ENCODE data around the gene RAD51B.

RAD51B gene

DNA sequence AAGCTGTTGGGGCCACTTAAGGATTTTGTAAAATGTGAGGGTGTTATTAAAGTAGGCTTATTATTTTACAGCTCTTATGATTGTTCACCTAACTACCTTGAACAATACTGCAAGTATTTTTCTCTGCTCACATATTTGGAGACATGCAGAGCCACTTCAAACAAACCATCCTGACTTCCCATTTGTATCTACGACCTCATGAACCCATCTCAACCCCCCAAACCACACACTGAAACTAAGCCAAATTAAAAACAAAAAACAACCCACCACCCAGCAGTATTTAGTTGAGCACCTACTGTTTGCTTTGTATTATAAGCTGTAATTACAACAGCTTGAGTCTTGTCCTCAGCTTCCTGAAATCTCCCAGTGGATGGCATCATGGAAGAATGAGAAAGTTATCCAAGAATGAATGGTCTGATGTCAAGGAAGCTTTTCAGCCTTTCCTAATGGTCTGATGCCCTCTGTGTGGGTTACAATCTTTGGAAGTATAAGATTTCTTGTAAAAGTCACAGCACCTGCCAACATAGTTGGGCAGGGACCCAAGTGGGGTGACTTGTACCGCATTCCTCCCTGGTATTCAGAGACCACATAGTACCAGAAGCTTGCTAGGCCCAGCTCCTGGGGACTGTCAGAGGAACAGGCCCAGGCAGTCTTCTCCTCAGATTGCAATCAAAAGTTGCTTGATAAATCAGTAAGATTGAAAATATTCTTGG, 556.6 kb downstream of the RAD51B start:
- no peak for DNase-seq

- no peak for DNase-seq
Observed at GRCh38 chr14:68377006-68377405, 557.4 kb downstream of the RAD51B start.

DNA sequence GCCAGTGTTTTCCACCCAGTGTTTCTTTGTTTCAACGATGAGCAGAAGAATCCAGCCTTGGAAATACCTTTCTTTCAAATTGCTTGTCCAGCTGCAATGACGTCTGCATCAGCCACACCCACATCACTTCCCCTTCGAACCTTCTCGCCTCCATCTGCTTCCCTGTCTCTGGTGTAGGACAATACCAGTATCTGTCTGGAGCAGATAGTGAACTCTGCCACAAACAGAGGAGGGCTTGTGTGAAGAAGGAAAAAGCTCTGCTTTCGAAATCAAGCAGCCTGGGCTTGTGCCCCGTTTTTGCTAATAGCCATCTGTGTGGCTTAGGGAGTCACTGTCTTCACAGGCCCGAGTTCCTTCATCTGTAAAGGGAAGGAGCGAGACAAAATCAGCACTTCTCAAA, 557.9 kb downstream of the RAD51B start:
- DNase-seq, result no peak

GRCh38 chr14:68379510-68380328, 560.1 kb downstream of the RAD51B start:
- DNase-seq, result no peak

GRCh38 chr14:68380329-68380741, 560.8 kb downstream of the RAD51B start:
- no peak for DNase-seq

DNA sequence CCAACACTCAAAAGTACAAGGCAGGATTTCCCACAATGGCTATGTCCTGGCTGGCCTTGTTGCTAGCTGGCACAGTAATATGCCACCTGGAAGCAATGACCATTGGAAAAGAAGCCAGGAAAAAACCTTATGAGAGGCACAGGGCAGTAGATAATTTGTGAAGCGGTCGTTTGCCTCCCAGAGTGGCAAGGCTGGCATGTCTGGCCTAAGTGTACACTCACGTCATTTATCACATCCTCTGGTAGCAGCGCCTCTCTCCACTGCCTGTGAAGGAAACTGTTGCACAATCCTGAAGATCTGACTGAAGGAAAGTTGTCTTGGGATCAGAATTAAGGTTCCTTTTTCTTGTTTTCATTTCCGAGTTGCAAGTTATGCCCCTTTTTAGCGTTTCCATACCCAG, 564.8 kb downstream of the RAD51B start:
- DNase-seq, result no peak

DNA sequence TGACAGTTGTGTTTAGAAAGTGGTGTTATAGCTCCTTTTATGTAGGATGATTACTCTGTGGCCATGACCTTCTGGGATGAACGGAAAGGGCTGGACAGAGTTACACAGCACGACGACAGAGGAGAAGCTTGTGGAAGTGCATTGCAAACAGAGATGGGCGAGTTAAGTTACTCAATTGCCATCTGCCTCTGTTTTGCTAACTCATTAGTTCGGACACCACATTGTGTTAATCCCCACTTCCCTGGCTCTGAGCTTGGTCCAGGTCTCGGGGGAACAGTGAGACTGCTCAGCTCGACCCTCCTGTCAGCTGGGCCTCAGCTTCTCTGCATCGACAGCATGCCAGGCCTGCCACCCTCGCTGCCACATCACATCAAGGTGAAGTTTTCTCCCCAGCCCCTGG, 565.3 kb downstream of the RAD51B start:
- no peak for DNase-seq

DNA sequence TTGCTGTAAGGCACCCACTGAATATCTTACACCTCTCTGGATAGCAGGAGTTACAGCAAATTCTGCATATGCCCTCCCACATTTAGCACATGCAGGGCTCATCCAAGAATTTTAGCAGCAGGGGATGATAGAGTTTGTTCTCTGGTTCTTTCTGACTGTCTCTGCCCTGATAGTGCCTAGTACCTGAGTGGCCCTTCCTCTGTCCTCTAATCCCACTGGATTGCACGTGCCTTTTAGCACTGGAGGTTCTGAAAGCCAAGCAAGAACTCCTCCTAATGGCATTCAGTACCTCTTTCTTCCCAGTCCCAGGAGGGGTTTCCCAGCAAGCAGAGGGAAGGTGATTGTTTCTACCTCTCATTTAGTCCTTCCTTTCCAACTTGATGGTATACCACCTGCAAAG, 566.9 kb downstream of the RAD51B start:
- DNase-seq, result no peak

- DNase-seq, result peak; percentile 31
Observed at GRCh38 chr14:68386950-68387779, 567.6 kb downstream of the RAD51B start.

- no peak for DNase-seq
Observed at GRCh38 chr14:68389943-68390342, 570.4 kb downstream of the RAD51B start.

- no peak for DNase-seq
Observed at GRCh38 chr14:68390741-68391140, 571.2 kb downstream of the RAD51B start.

DNA sequence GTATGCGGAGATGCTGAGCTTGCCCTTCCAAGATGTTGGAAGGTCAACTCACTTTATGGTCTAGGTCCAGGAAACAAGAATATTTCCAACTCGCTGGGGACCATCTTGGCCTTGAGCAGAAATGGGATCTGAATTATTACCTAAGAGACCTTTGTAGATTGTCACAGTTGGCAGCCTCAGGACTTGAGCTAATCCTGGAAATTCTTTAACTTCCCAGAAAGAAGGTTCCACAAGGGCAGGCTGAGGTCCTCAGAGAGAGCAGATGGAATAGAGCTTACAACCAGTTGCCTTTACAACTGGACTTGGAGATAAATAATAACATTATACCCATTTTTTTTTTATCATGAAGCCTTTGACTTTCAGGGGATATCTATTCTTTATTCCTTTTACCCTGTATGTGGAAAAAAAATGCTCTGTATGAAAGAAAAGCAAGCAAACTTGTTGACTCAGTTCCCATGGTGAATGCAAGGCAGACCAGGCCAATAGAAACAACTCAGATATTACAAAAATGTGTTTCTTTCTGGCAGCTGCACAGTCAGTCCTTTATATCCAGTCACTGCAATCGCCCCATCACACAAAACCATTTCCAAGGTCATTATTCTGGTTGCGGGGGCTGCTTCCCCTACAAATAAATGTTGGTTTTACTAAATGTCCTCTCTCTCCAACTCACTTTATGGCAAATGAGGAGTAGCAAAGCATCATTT, 571.9 kb downstream of the RAD51B start:
- no peak for DNase-seq

DNA sequence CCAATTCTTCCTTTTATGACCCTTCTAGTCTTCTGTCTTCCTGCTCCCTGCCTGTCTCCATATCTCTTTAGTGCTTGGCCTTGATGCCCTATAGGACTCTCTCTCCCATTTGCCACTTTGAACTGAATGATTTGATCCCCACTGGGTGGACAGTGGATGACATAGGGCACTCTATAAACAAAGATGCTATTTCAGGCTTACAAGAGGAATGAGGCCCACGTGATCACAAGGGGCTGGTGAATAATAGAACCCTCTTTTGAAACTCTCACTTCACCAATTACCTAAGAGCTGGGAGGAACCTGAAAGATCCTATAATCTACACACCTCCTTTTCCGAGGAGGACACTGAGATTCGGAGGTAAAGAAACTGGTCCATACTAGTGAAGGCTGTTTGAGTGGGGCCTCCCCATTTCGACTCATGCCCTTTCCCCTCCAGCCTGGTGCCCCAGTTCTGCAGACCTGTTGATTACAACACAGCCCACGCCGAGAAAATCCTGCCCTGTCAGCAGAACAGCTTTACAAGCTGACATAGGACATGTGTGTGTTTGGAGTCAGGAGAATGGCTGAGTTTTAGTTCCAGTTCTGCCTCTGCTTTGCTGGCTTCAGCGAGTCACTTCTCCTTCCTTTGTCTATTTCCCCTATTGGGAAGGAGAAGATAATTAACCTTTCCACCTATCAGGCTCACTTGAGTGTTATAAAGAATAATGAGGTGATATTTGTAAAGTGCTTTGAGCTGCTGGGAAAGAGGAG, 573.0 kb downstream of the RAD51B start:
- DNase-seq, result no peak

DNA sequence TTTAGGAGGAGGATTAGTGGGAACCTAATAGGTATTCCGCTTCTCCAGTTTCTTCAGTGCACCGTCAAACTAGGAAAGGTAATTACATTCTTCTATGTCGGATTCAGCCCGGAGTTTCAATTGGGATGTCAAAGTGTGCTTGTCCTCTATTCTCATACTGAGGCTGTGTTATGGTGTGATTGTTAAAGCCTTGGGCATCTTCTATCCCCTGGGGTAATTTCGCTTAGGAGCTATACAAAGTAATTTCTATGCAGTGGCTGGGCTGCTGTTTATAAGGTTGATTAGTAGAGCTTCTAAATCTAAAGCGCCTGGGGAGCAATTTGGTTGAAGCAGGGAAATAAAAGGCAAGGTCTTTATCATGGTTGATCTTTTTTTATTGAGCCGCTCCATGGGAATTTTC, 573.7 kb downstream of the RAD51B start:
- no peak for DNase-seq

GRCh38 chr14:68394118-68394763, 574.7 kb downstream of the RAD51B start:
- DNase-seq, result no peak

DNA sequence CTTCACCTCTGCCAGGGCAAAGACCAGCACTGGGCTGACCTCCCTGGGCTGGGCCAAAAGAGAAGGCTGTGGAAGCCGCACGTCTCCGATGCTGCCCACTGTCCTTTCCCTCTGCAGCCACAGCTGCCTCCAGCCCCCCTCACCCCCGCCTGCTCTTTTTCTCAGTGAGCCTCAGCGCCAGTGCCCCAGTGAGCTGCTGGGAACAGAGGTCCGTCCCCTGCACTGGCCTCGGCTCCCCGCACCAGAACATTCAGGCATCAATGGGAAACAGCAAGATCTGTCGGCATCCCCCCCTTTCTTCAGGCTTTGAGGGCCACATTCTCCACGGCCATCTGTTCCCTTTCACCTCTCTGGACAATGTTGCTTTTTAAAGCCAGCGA, 575.2 kb downstream of the RAD51B start:
- DNase-seq, result no peak

DNA sequence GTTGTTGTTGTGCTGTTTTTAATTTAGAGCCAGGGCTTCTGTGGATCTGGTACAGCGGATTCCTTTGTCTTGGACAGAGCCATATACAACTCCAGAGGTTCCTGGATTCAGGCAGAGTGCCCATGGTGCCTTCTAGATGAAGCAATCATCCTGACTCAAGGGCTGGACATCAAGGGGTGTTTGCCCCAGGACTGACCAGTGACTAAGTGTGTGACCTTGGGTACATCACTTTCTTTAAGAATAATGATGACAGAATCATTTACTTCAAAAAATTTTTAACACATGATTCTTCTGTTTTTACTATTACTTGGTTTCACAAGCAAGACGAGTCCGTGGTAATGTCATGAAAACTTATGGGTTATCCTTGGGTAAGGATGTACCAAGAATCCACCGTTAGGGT, 576.0 kb downstream of the RAD51B start:
- DNase-seq, result no peak

DNA sequence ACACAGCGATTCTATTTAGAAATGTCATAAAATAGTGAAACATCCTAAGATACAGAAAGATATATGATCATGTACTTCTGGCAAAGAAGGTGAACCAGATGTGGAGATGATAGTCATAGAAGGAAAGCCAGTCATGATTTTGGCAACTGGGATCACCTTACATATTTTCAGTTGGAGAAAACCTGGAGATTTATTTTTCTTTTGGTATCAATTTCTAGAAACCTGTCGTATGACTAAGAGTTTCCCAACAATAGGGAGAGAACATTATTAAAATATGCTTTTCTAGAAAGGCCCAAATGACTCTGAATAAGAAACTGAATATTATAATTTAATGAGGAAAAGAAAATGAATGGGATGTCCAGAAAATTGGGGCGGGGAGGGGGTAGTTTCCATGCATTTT, 576.9 kb downstream of the RAD51B start:
- no peak for DNase-seq

- DNase-seq, result no peak
Observed at GRCh38 chr14:68397371-68397811, 577.8 kb downstream of the RAD51B start.

- DNase-seq, result no peak
Observed at GRCh38 chr14:68397822-68398221, 578.2 kb downstream of the RAD51B start.

DNA sequence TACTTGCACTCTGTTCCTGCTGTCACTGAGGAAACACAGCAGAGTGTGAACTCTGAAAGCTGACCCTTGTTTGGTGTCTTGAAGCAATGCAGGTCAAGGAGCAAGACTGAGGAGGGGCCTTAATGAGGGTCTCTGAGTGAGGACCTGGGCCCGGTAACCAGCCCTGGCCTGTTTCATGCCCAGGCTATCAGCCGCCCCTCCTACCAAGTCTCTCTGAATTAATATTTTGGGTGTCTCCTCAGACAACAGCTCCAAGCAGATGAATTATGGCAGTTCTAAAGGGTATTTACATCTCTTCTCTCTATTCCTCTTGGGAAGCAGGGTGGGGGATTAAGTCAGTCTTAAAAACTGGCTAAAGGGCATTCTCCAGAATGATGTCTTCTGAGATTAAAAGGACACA, 578.8 kb downstream of the RAD51B start:
- DNase-seq, result no peak

GRCh38 chr14:68399971-68400370, 580.4 kb downstream of the RAD51B start:
- no peak for DNase-seq
